ENCODE data around the gene AMER3. TPM values are rescaled to one million over a fixed set of nuclear protein-coding genes. Genes with fewer than 3 reads are reported as not detected.
"Not testable (repeated sequence)": the region's sequence is repeated elsewhere in the genome, so short reads cannot be mapped to it uniquely, and the experiment has no call there.

AMER3 gene
- total RNA-seq = 44.0 TPM

- FAIRE-seq (no peak), DNase-seq (ENCODE audit: low spot score in 2 of 2) (peak in 1 of 2 donors; percentile 61)
Measured at GRCh38 chr2:130755256-130756052, at the start of gene AMER3. Gene AMER3, plus strand, starts transcription at chr2:130755540. Its CDS starts 6,533 bp downstream, at chr2:130762073.

- FAIRE-seq; DNase-seq (ENCODE audit: low spot score in 2 of 2): not testable (repeated sequence)
Measured at GRCh38 chr2:130714795-130715194, 40.5 kb upstream of the AMER3 start.

GRCh38 chr2:130720036-130720435, 35.3 kb upstream of the AMER3 start:
- no peak for DNase-seq (ENCODE audit: low spot score in 2 of 2)
- FAIRE-seq = no peak

- FAIRE-seq (no peak), DNase-seq (ENCODE audit: low spot score in 2 of 2) (no peak)
Measured at GRCh38 chr2:130720528-130720927, 34.8 kb upstream of the AMER3 start.

- DNase-seq (ENCODE audit: low spot score in 2 of 2) = no peak
- no peak for FAIRE-seq
Measured at GRCh38 chr2:130724455-130724854, 30.9 kb upstream of the AMER3 start.

GRCh38 chr2:130726614-130727180, 28.6 kb upstream of the AMER3 start:
- no peak for FAIRE-seq
- no peak for DNase-seq (ENCODE audit: low spot score in 2 of 2)

GRCh38 chr2:130727286-130727924, 27.9 kb upstream of the AMER3 start:
- no peak for FAIRE-seq

GRCh38 chr2:130728007-130728454, 27.3 kb upstream of the AMER3 start:
- FAIRE-seq = no peak
- no peak for DNase-seq (ENCODE audit: low spot score in 2 of 2)

More at GRCh38 chr2:130727286-130727924, 27.9 kb upstream of the AMER3 start:
- peak; percentile 29 to 54 for DNase-seq (ENCODE audit: low spot score in 2 of 2)

- FAIRE-seq = no peak
- no peak for DNase-seq (ENCODE audit: low spot score in 2 of 2)
Measured at GRCh38 chr2:130728549-130729316, 26.6 kb upstream of the AMER3 start, which contains the start of gene GPR148. Gene GPR148, plus strand, starts transcription at chr2:130729070. Its CDS starts 82 bp downstream, at chr2:130729152.

- no peak for DNase-seq (ENCODE audit: low spot score in 2 of 2)
- FAIRE-seq = no peak
Measured at GRCh38 chr2:130729322-130730299, 25.7 kb upstream of the AMER3 start.

GRCh38 chr2:130732257-130732656, 23.1 kb upstream of the AMER3 start:
- FAIRE-seq; DNase-seq (ENCODE audit: low spot score in 2 of 2): not testable (repeated sequence)

- no peak for DNase-seq (ENCODE audit: low spot score in 2 of 2)
- no peak for FAIRE-seq
Measured at GRCh38 chr2:130735200-130735599, 20.1 kb upstream of the AMER3 start.

- no peak for DNase-seq (ENCODE audit: low spot score in 2 of 2)
- FAIRE-seq = no peak
Measured at GRCh38 chr2:130736487-130736886, 18.9 kb upstream of the AMER3 start.

- no peak for FAIRE-seq
- DNase-seq (ENCODE audit: low spot score in 2 of 2) = no peak
Measured at GRCh38 chr2:130737592-130737991, 17.7 kb upstream of the AMER3 start.

- DNase-seq (ENCODE audit: low spot score in 2 of 2) = no peak
- no peak for FAIRE-seq
Measured at GRCh38 chr2:130740671-130741070, 14.7 kb upstream of the AMER3 start.

GRCh38 chr2:130743278-130743677, 12.1 kb upstream of the AMER3 start:
- DNase-seq (ENCODE audit: low spot score in 2 of 2) (no peak), FAIRE-seq (no peak)

- FAIRE-seq (no peak), DNase-seq (ENCODE audit: low spot score in 2 of 2) (no peak)
Measured at GRCh38 chr2:130744287-130745117, 10.8 kb upstream of the AMER3 start.

GRCh38 chr2:130749078-130749477, 6.3 kb upstream of the AMER3 start:
- FAIRE-seq (no peak), DNase-seq (ENCODE audit: low spot score in 2 of 2) (no peak)
